Measurements from ENCODE around the gene ZNF326. TPM values are rescaled to one million over a fixed set of nuclear protein-coding genes. Genes with fewer than 3 reads are reported as not detected.

The ZNF326 gene
- total RNA-seq, 4 donors from 2014 or later, result 9.0 to 15.4 (median 9.9) TPM

GRCh38 chr1:89999208-89999607 lies 4.3 kb downstream of the ZNF326 start:
- Histone ChIP-seq H3K4me3 (no peak overlapping the region), H3K27me3 (no peaks in the 10 kb centered on the region), H3K27ac (replicated peaks in 1 of 4) (no peak overlapping the region), H3K4me1 (peaks cover 26 to 54% (median 42%) of the 10 kb centered on the region in 4 donors), H3K36me3 (peaks cover 0 to 5% (median 0%) of the 10 kb centered on the region in 4 donors), H3K9me3 (no peaks in the 10 kb centered on the region)
- intact Hi-C loops (cut with DNase I), result loop anchor here (10.0 kb wide), 1 partner anchor 364 kb away; the partner anchor contains the start of gene LRRC8C
- DNase-seq (ENCODE audit: extremely low spot score), result no peak
- TF ChIP-seq EP300 (IDR thresholded peaks at IDR 0.05) (no peak), POLR2AphosphoS5 (IDR thresholded peaks at IDR 0.05) (no peak), CTCF (IDR thresholded peaks at IDR 0.05) (no peak), POLR2A (IDR thresholded peaks at IDR 0.05; ENCODE audit: low read depth) (no peak)

GRCh38 chr1:89999628-90000027 lies 4.7 kb downstream of the ZNF326 start:
- WGBS, result 94% methylated on average over 3 of the region's 3 CpGs
- Histone ChIP-seq H3K27ac (replicated peaks in 1 of 4) (no peak overlapping the region), H3K4me1 (peaks cover 26 to 51% (median 40%) of the 10 kb centered on the region in 4 donors), H3K9me3 (no peaks in the 10 kb centered on the region), H3K27me3 (no peaks in the 10 kb centered on the region), H3K4me3 (no peak overlapping the region), H3K36me3 (peaks cover 0 to 5% (median 0%) of the 10 kb centered on the region in 4 donors)
- TF ChIP-seq CTCF (IDR thresholded peaks at IDR 0.05), result no peak
- TF ChIP-seq POLR2A (IDR thresholded peaks at IDR 0.05; ENCODE audit: low read depth), result no peak
- no peak for TF ChIP-seq EP300 (IDR thresholded peaks at IDR 0.05)
- TF ChIP-seq POLR2AphosphoS5 (IDR thresholded peaks at IDR 0.05), result no peak
- intact Hi-C loops (cut with DNase I), result loop anchor here (10.0 kb wide), 1 partner anchor 365 kb away; the partner anchor contains the start of gene LRRC8C
- DNase-seq (ENCODE audit: extremely low spot score), result no peak

GRCh38 chr1:90000934-90001676 lies 6.2 kb downstream of the ZNF326 start:
- H3K4me1 ChIP-seq, result peaks cover 24 to 50% (median 39%) of the 10 kb centered on the region in 4 donors
- TF ChIP-seq POLR2AphosphoS5 (IDR thresholded peaks at IDR 0.05), result no peak
- no peak for TF ChIP-seq CTCF (IDR thresholded peaks at IDR 0.05)
- TF ChIP-seq POLR2A (IDR thresholded peaks at IDR 0.05; ENCODE audit: low read depth), result no peak
- no peak for TF ChIP-seq EP300 (IDR thresholded peaks at IDR 0.05)
- H3K36me3 ChIP-seq, result peaks cover 0 to 15% (median 3%) of the 10 kb centered on the region in 4 donors
- intact Hi-C loops (cut with DNase I), result no loop called here
- no peaks in the 10 kb centered on the region for H3K9me3 ChIP-seq
- no peaks in the 10 kb centered on the region for H3K27me3 ChIP-seq
- H3K4me3 ChIP-seq, result no peak overlapping the region
- no peak overlapping the region for H3K27ac ChIP-seq (replicated peaks in 1 of 4)
- DNase-seq (ENCODE audit: extremely low spot score), result no peak
- WGBS, result 100% methylated on average over 2 of the region's 2 CpGs

- no peak overlapping the region for H3K4me3 ChIP-seq
- no peak overlapping the region for H3K27ac ChIP-seq (replicated peaks in 1 of 4)
- peaks cover 6 to 20% (median 15%) of the 10 kb centered on the region in 4 donors for H3K4me1 ChIP-seq
- no peak for DNase-seq (ENCODE audit: extremely low spot score)
- WGBS, result 70% methylated on average over 2 of the region's 2 CpGs
- no peaks in the 10 kb centered on the region for H3K9me3 ChIP-seq
- H3K36me3 ChIP-seq, result peaks cover 8 to 45% (median 27%) of the 10 kb centered on the region in 4 donors
- intact Hi-C loops (cut with DNase I), result no loop called here
- H3K27me3 ChIP-seq, result no peaks in the 10 kb centered on the region
- no peak for TF ChIP-seq POLR2A (IDR thresholded peaks at IDR 0.05; ENCODE audit: low read depth)
- no peak for TF ChIP-seq CTCF (IDR thresholded peaks at IDR 0.05)
- TF ChIP-seq POLR2AphosphoS5 (IDR thresholded peaks at IDR 0.05), result no peak
Observed at GRCh38 chr1:90007979-90008404, 13.1 kb downstream of the ZNF326 start.
